ENCODE results near the gene PCNX2.

Gene PCNX2

GRCh38 chr1:233075915-233076295 is 219.6 kb downstream of the PCNX2 start:
- TF ChIP-seq RAD21 (IDR thresholded peaks at IDR 0.05; ENCODE audit: low read depth) = no peak
- no peak for TF ChIP-seq CREB1 (IDR thresholded peaks at IDR 0.05; ENCODE audit: low read depth)
- TF ChIP-seq ZBTB7A (IDR thresholded peaks at IDR 0.05; ENCODE audit: low read depth) = no peak
- no peak for TF ChIP-seq USF1 (IDR thresholded peaks at IDR 0.05)
- TF ChIP-seq YY1 (IDR thresholded peaks at IDR 0.05; ENCODE audit: low read depth) = no peak
- no peak for TF ChIP-seq EP300 (IDR thresholded peaks at IDR 0.05; ENCODE audit: borderline replicate concordance)
- TF ChIP-seq NFIC (IDR thresholded peaks at IDR 0.05) = no peak
- TF ChIP-seq FOXM1 (IDR thresholded peaks at IDR 0.05; ENCODE audit: borderline replicate concordance, low read depth) = no peak
- TF ChIP-seq EGR1 (IDR thresholded peaks at IDR 0.05) = no peak
- TF ChIP-seq TCF12 (IDR thresholded peaks at IDR 0.05; ENCODE audit: low read depth) = no peak
- TF ChIP-seq MAX (IDR thresholded peaks at IDR 0.05) = no peak
- no peak for TF ChIP-seq TEAD4 (IDR thresholded peaks at IDR 0.05)
- no peak for TF ChIP-seq CEBPB (IDR thresholded peaks at IDR 0.05)
- TF ChIP-seq TAF1 (IDR thresholded peaks at IDR 0.05; ENCODE audit: low read depth) = no peak
- TF ChIP-seq REST (IDR thresholded peaks at IDR 0.05; ENCODE audit: low read depth) = no peak

- no peak for TF ChIP-seq TAF1 (IDR thresholded peaks at IDR 0.05; ENCODE audit: low read depth)
- TF ChIP-seq EP300 (IDR thresholded peaks at IDR 0.05; ENCODE audit: borderline replicate concordance) = no peak
- no peak for TF ChIP-seq TCF12 (IDR thresholded peaks at IDR 0.05; ENCODE audit: low read depth)
- TF ChIP-seq CEBPB (IDR thresholded peaks at IDR 0.05) = no peak
- TF ChIP-seq NFIC (IDR thresholded peaks at IDR 0.05) = no peak
Measured at GRCh38 chr1:233066087-233066486, 229.4 kb downstream of the PCNX2 start.

- TF ChIP-seq TCF12 (IDR thresholded peaks at IDR 0.05; ENCODE audit: low read depth) = no peak
- no peak for TF ChIP-seq TEAD4 (IDR thresholded peaks at IDR 0.05)
- TF ChIP-seq EGR1 (IDR thresholded peaks at IDR 0.05) = no peak
- TF ChIP-seq EP300 (IDR thresholded peaks at IDR 0.05; ENCODE audit: borderline replicate concordance) = no peak
- no peak for TF ChIP-seq CREB1 (IDR thresholded peaks at IDR 0.05; ENCODE audit: low read depth)
- no peak for TF ChIP-seq USF1 (IDR thresholded peaks at IDR 0.05)
- no peak for TF ChIP-seq RAD21 (IDR thresholded peaks at IDR 0.05; ENCODE audit: low read depth)
- no peak for TF ChIP-seq TAF1 (IDR thresholded peaks at IDR 0.05; ENCODE audit: low read depth)
- TF ChIP-seq NFIC (IDR thresholded peaks at IDR 0.05) = no peak
- TF ChIP-seq ZBTB7A (IDR thresholded peaks at IDR 0.05; ENCODE audit: low read depth) = no peak
- no peak for TF ChIP-seq YY1 (IDR thresholded peaks at IDR 0.05; ENCODE audit: low read depth)
- no peak for TF ChIP-seq FOXM1 (IDR thresholded peaks at IDR 0.05; ENCODE audit: borderline replicate concordance, low read depth)
- TF ChIP-seq REST (IDR thresholded peaks at IDR 0.05; ENCODE audit: low read depth) = no peak
- TF ChIP-seq CEBPB (IDR thresholded peaks at IDR 0.05) = no peak
- no peak for TF ChIP-seq MAX (IDR thresholded peaks at IDR 0.05)
Measured at GRCh38 chr1:233065685-233066084, 229.8 kb downstream of the PCNX2 start.

- TF ChIP-seq CREB1 (IDR thresholded peaks at IDR 0.05; ENCODE audit: low read depth) (no peak), CEBPB (IDR thresholded peaks at IDR 0.05) (no peak), TAF1 (IDR thresholded peaks at IDR 0.05; ENCODE audit: low read depth) (no peak), FOXM1 (IDR thresholded peaks at IDR 0.05; ENCODE audit: borderline replicate concordance, low read depth) (no peak), EP300 (IDR thresholded peaks at IDR 0.05; ENCODE audit: borderline replicate concordance) (no peak), YY1 (IDR thresholded peaks at IDR 0.05; ENCODE audit: low read depth) (no peak), REST (IDR thresholded peaks at IDR 0.05; ENCODE audit: low read depth) (no peak), USF1 (IDR thresholded peaks at IDR 0.05) (no peak), RAD21 (IDR thresholded peaks at IDR 0.05; ENCODE audit: low read depth) (no peak), TCF12 (IDR thresholded peaks at IDR 0.05; ENCODE audit: low read depth) (no peak), TEAD4 (IDR thresholded peaks at IDR 0.05) (no peak), EGR1 (IDR thresholded peaks at IDR 0.05) (no peak), MAX (IDR thresholded peaks at IDR 0.05) (no peak), NFIC (IDR thresholded peaks at IDR 0.05) (no peak), ZBTB7A (IDR thresholded peaks at IDR 0.05; ENCODE audit: low read depth) (no peak)
Measured at GRCh38 chr1:233064988-233065387, 230.5 kb downstream of the PCNX2 start.
